HG03442 (cell line): Measurements from ENCODE around the gene IL18BP.

Source experiments
- ATAC-seq: cut with Tn5 transposase; IDR thresholded peaks from one replicate; pipeline ENCODE4 v1.9.1; 2021; ENCODE audit warnings: mild to moderate bottlenecking, moderate library complexity; ENCODE audit not compliant: unreplicated experiment

Gene IL18BP

DNA sequence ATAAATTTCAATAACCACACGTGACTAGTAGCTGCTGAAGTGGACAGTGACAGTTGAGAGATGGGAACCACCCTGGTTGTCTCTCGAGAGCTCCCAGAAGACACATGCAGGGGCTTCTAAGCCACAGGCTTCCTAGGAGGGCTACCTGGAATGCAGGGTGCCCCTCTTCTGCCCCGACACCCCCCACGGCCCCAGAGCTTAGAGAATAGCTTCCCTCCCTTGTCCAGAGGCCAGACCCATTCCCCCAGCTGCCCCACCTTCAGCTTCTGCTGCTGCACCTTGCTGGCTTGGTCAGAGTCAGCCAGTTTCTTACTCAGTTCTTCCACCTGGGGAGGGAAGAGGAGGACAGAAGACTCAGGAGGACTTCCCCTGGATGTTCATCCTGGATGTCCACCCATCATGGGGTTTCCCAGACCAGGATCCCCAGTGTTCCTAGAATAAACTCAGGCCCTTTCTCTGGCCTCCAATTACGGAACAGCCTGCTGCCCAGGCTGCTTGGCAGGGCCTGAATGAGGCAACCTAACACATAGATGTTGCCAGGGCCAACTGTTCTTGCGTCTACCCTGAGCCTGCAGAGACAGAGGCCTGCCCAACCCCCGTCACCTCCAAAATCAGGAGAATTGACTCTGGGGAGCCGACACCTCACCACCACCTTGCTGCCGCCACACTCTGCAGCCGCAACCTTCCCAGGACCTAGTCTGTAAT, 12.0 kb downstream of the IL18BP start:
- no peak for ATAC-seq

GRCh38 chr11:72012091-72012630, 13.5 kb downstream of the IL18BP start:
- no peak for ATAC-seq

GRCh38 chr11:72012897-72013721, 14.4 kb downstream of the IL18BP start:
- ATAC-seq, result no peak

DNA sequence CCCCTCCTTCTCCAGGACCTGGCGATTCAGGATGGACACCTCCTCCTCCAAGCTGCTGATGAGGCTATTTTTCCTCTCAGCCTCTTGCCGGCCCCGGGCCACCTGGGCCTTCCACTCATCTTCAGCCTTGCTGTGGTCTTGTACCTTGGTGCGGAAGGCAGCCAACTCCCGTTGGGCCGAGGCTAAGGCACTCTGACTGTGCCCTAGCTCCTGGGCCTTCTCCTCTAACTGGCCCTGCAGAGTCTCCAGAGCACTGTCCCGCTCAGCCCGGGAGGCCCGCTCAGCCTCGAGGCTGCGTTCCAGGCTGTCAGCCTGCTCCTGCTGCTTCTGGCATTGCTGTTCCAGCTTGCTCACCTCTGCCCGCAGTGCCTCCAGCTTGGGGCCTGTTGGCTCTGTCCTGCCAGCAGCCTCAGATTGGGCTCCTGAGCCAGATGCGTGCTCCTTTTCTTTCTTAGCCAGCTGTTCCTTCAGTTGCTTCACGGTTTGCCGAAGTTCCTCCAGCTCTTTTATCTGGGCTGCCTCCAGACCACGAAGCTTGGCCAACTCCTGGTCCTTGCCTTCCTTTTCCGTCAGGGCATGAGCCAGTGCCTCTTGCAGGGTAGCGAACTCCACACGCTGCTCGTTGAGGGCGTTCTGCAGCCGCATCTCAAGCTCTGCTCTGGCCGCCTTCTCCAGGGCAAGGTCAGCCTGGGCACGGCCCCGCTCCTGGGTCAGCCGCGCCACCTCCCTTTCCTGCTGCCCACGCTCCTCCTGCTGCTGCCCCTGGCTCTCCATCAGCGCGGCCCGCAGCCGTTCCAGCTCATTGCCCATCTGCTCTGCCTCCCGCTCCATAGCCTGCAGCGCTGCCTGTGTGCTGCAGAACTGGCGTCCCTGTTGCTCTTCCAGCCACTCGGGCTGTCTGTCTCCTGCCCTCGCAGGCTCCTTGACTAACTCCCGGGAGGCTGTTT, 15.3 kb downstream of the IL18BP start:
- ATAC-seq, result no peak

- no peak for ATAC-seq
Measured at GRCh38 chr11:72014761-72015320, 16.1 kb downstream of the IL18BP start.

DNA sequence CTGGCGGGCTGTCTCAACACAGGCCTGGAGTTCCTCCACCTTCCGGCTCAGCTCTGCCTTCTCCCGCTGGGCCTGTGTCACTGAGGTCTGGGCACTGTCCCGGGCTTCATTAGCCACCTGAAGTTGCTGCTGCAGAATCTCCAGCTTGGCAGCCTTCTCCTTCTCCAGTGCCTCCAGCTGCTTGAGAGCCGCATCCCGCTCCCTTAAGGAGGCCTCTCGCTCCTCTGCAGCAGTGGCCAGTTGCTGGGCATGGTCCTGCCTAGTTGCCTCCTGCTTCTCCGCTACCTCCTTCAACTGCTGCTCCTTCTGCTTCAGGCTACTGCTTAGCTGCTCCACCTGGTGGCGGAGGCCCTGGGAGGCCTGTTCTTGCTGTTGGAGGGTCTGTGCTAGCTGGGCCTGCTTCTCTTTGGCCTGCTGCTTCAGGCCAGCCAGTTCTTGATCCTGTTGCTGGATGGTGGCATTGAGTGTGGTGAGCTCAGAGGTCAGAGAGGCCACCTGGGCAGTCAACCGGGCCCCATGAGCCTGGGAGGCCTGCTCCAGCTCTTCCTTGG, 16.9 kb downstream of the IL18BP start:
- no peak for ATAC-seq

DNA sequence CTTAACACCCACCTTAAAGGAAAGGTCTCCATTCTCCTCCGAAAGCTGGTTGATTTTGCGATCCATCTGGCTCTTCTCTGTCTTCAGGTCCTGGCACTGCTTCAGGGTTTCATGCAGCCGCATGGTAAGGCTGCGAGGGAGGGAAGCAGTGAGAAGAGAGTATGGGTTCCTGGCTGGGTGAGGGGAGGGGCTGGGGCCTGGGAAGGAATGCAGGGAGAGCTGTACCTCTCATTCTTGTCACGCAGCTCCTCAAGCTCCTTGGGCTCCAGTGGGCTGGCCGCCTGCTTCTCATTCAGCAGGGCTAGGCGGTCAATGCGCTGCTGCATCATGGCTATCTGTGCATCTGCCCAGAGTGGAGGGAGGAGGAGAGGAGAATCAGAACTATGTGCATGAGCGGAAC, 19.5 kb downstream of the IL18BP start:
- no peak for ATAC-seq

DNA sequence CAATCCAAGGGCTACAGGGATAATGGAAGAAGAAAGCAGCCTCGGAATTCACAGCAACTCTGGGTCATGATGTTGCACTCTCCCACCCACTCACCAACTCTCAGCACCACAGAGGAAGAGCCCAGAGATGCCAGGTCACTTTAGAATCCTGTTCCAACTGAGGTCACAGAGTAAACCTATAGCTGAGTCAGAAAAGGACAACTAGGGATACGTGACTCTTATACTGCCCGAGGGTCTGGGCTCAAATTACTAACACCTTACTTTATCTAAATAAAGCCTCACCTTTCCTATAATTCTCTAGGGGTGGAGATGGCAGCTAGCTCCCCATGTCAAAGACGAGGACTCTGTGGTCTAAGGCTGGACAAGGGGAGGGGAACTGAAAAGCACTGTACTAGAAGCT, 24.6 kb downstream of the IL18BP start:
- no peak for ATAC-seq

- ATAC-seq, result no peak
Measured at GRCh38 chr11:72024069-72024754, 25.5 kb downstream of the IL18BP start.

DNA sequence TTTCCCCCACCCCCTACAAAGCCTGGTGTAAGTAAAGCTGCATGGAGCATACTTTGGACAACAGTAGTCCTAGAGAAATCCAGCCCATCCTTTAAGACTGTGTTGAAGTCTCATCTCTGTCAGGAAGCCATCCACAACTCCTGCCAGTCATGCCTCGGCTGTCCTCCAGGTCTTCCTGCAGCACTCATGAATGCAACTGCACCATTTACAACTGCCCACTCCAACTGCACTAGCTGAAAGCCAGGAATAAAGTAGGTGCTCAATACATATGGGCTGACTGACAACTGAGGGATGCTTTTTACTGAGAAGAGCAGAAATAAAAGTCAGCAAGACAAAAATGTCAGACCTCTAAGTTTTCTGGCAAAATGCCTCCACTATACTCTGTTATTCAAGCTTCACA, 27.4 kb downstream of the IL18BP start:
- ATAC-seq, result no peak

DNA sequence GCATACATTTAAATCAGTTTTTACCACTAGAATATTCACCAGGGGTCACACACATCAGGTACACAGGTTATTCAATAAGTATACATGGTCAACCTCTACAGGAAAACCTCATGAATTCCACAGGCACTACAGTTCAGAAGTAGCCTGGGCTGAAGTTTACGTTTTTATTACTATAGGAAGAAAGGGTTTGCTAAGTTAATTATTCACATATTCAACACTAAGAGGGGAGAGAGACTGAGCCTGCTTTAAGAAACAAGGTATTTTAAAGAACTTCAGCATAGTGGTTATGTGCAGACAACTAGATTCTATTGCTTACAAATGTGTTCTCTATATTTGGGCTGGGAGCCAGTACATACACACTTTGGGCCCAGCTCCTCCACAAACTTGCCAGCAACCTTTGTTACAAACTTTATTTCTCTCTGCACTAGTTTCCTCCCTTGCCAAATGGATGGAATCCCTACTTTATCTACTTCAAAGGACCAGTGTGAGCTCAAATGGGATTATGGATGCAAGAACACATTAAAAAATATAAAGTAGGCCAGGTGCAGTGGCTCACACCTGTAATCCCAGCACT, 31.9 kb downstream of the IL18BP start:
- no peak for ATAC-seq

- no peak for ATAC-seq
Measured at GRCh38 chr11:72036687-72037086, 38.0 kb downstream of the IL18BP start.

DNA sequence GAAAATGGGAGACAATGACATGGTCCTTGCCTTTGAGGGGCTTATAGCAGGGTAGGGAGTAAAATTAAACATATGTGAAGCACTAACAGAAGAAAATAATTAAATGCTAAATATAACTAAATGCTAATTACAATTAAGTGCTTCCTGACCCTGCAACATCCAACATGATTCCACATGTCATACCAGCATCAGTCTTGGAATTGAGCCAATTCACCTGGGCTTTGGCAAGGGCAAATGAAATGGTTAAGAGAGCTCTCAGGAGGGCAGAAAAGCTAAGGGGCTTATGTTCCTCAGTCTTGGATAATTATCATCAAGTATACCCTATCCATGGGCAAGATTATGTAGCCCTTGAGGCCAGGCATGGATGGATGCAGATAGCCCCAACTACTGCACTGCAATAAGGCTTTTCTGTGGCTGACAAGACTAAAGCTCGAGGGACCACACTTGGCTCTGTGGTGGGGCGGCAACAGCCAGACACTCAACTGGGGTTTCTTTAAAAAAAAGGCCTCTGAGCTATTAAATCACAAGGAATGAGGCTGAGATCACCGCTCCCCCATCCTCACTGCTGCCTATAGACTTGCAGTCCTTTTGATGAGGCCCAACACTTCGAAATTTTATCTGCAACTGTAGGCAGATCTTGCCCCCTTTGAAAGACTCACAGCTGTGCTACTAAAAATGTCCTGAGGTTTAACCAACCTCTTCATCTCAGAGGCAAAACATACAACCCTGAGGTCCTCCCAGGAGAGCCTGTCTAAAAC, 39.0 kb downstream of the IL18BP start:
- no peak for ATAC-seq

GRCh38 chr11:72038491-72038890, 39.8 kb downstream of the IL18BP start:
- ATAC-seq, result no peak

- no peak for ATAC-seq
Measured at GRCh38 chr11:72039031-72039855, 40.5 kb downstream of the IL18BP start.

DNA sequence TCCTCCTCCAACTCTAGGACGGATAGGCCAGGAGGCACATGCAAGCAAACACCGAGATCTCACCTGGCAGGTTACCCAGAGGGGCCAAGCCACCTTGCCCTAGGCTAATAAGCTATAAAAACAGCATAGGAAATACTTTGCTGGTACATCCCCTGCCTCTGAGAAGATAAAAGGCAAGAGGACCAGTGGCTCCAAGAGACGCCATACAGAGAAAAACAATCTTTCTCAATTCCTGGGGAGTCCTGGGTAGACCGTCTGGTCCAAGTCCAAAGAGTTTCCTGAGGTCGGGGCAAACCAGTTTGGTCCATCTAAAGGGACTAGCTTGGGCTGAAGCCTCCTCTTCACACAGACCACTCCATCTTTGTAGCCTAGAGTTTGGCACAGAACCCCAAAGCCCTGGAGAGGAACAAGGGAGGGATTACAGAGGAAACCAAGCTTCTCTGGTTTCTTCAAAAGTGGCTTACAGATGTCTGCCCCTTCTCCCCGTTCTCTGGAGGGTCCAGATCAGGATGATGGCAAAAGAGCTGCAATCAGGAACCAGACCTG, 41.2 kb downstream of the IL18BP start:
- no peak for ATAC-seq

GRCh38 chr11:72040491-72041363, 42.0 kb downstream of the IL18BP start:
- ATAC-seq, result peak; percentile 23
